Measurements from ENCODE around the gene ZNF804B.

Gene ZNF804B

GRCh38 chr7:88969167-88969566 lies 209.7 kb downstream of the ZNF804B start:
- TF ChIP-seq CTCF (IDR thresholded peaks at IDR 0.05; ENCODE audit: low read depth, low read length): no peak
- DNase-seq (ENCODE audit: low read depth in 2 of 2): no peak
- no peak overlapping the region for H3K4me3 ChIP-seq (replicated peaks in 1 of 2; ENCODE audit: low read depth in 2 of 2, low read length in 2 of 2)

GRCh38 chr7:88985295-88985694 lies 225.8 kb downstream of the ZNF804B start:
- DNase-seq (ENCODE audit: low read depth in 2 of 2): no peak
- no peak overlapping the region for H3K4me3 ChIP-seq (replicated peaks in 1 of 2; ENCODE audit: low read depth in 2 of 2, low read length in 2 of 2)
- no peak for TF ChIP-seq CTCF (IDR thresholded peaks at IDR 0.05; ENCODE audit: low read depth, low read length)

GRCh38 chr7:89001306-89001705 lies 241.8 kb downstream of the ZNF804B start:
- TF ChIP-seq CTCF (IDR thresholded peaks at IDR 0.05; ENCODE audit: low read depth, low read length): no peak
- no peak overlapping the region for H3K4me3 ChIP-seq (replicated peaks in 1 of 2; ENCODE audit: low read depth in 2 of 2, low read length in 2 of 2)
- DNase-seq (ENCODE audit: low read depth in 2 of 2): no peak

- H3K4me3 ChIP-seq (replicated peaks in 1 of 2; ENCODE audit: low read depth in 2 of 2, low read length in 2 of 2): no peak overlapping the region
- peak in 1 of 2 donors; percentile 3 for DNase-seq (ENCODE audit: low read depth in 2 of 2)
- no peak for TF ChIP-seq CTCF (IDR thresholded peaks at IDR 0.05; ENCODE audit: low read depth, low read length)
Measured at GRCh38 chr7:89002981-89003956, 243.8 kb downstream of the ZNF804B start.

GRCh38 chr7:89012016-89012415 lies 252.5 kb downstream of the ZNF804B start:
- no peak for DNase-seq (ENCODE audit: low read depth in 2 of 2)
- no peak for TF ChIP-seq CTCF (IDR thresholded peaks at IDR 0.05; ENCODE audit: low read depth, low read length)
- H3K4me3 ChIP-seq (replicated peaks in 1 of 2; ENCODE audit: low read depth in 2 of 2, low read length in 2 of 2): no peak overlapping the region

GRCh38 chr7:89017695-89018094 lies 258.2 kb downstream of the ZNF804B start:
- no peak overlapping the region for H3K4me3 ChIP-seq (replicated peaks in 1 of 2; ENCODE audit: low read depth in 2 of 2, low read length in 2 of 2)
- TF ChIP-seq CTCF (IDR thresholded peaks at IDR 0.05; ENCODE audit: low read depth, low read length): no peak

More at GRCh38 chr7:89017695-89018094, 258.2 kb downstream of the ZNF804B start:
- DNase-seq (ENCODE audit: low read depth in 2 of 2): no peak
